Measurements from ENCODE around the gene KCNH6.

KCNH6 gene

DNA sequence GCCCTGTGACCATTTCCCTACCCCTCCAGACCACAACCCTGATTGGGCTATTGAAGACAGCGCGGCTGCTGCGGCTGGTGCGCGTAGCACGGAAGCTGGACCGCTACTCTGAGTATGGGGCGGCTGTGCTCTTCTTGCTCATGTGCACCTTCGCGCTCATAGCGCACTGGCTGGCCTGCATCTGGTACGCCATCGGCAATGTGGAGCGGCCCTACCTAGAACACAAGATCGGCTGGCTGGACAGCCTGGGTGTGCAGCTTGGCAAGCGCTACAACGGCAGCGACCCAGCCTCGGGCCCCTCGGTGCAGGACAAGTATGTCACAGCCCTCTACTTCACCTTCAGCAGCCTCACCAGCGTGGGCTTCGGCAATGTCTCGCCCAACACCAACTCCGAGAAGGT, 12.5 kb downstream of the KCNH6 start:
- H3K79me2 ChIP-seq, result no peaks in the 10 kb centered on the region
- H3K36me3 ChIP-seq (ENCODE audit: control insufficient read depth, insufficient read depth, low read length), result no peaks in the 10 kb centered on the region
- peaks cover 6% of the 10 kb centered on the region for H3K4me1 ChIP-seq
- TF ChIP-seq, protein P1, sequence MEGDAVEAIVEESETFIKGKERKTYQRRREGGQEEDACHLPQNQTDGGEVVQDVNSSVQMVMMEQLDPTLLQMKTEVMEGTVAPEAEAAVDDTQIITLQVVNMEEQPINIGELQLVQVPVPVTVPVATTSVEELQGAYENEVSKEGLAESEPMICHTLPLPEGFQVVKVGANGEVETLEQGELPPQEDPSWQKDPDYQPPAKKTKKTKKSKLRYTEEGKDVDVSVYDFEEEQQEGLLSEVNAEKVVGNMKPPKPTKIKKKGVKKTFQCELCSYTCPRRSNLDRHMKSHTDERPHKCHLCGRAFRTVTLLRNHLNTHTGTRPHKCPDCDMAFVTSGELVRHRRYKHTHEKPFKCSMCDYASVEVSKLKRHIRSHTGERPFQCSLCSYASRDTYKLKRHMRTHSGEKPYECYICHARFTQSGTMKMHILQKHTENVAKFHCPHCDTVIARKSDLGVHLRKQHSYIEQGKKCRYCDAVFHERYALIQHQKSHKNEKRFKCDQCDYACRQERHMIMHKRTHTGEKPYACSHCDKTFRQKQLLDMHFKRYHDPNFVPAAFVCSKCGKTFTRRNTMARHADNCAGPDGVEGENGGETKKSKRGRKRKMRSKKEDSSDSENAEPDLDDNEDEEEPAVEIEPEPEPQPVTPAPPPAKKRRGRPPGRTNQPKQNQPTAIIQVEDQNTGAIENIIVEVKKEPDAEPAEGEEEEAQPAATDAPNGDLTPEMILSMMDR (IDR thresholded peaks at IDR 0.05), result no peak
- no peaks in the 10 kb centered on the region for H3K27me3 ChIP-seq (ENCODE audit: control insufficient read depth, insufficient read depth, low read length)
- H3K9ac ChIP-seq, result no peak overlapping the region
- no peak overlapping the region for H2AFZ ChIP-seq
- H3K9me3 ChIP-seq (ENCODE audit: control insufficient read depth, low read length), result no peaks in the 10 kb centered on the region
- no peak overlapping the region for H3K4me3 ChIP-seq (ENCODE audit: low read depth, low read length)
- H3K27ac ChIP-seq, result no peak overlapping the region
- no peak overlapping the region for H3K4me2 ChIP-seq (ENCODE audit: low read length)

- Histone ChIP-seq H3K4me3 (ENCODE audit: low read depth, low read length) (no peak overlapping the region), H3K4me1 (peaks cover 6% of the 10 kb centered on the region), H3K9me3 (ENCODE audit: control insufficient read depth, low read length) (no peaks in the 10 kb centered on the region), H3K36me3 (ENCODE audit: control insufficient read depth, insufficient read depth, low read length) (no peaks in the 10 kb centered on the region), H3K27me3 (ENCODE audit: control insufficient read depth, insufficient read depth, low read length) (no peaks in the 10 kb centered on the region), H3K79me2 (no peaks in the 10 kb centered on the region), H3K9ac (no peak overlapping the region), H2AFZ (no peak overlapping the region), H3K27ac (no peak overlapping the region), H3K4me2 (ENCODE audit: low read length) (no peak overlapping the region)
- TF ChIP-seq, protein P1 (IDR thresholded peaks at IDR 0.05), result no peak
Measured at GRCh38 chr17:63537001-63537400, 13.8 kb downstream of the KCNH6 start.

GRCh38 chr17:63537991-63538692, 15.0 kb downstream of the KCNH6 start:
- Histone ChIP-seq H3K4me3 (ENCODE audit: low read depth, low read length) (no peak overlapping the region), H3K27ac (no peak overlapping the region), H3K4me2 (ENCODE audit: low read length) (no peak overlapping the region), H3K9me3 (ENCODE audit: control insufficient read depth, low read length) (no peaks in the 10 kb centered on the region), H2AFZ (peak overlapping the region; percentile 75), H3K9ac (no peak overlapping the region), H3K27me3 (ENCODE audit: control insufficient read depth, insufficient read depth, low read length) (no peaks in the 10 kb centered on the region), H3K79me2 (no peaks in the 10 kb centered on the region), H3K36me3 (ENCODE audit: control insufficient read depth, insufficient read depth, low read length) (no peaks in the 10 kb centered on the region), H3K4me1 (peaks cover 6% of the 10 kb centered on the region)
- TF ChIP-seq, protein P1 (IDR thresholded peaks at IDR 0.05), result no peak

- H2AFZ ChIP-seq, result peak overlapping the region; percentile 75
- no peak overlapping the region for H3K27ac ChIP-seq
- H3K79me2 ChIP-seq, result no peaks in the 10 kb centered on the region
- H3K4me3 ChIP-seq (ENCODE audit: low read depth, low read length), result no peak overlapping the region
- H3K9me3 ChIP-seq (ENCODE audit: control insufficient read depth, low read length), result no peaks in the 10 kb centered on the region
- no peak overlapping the region for H3K9ac ChIP-seq
- H3K4me2 ChIP-seq (ENCODE audit: low read length), result no peak overlapping the region
- no peaks in the 10 kb centered on the region for H3K27me3 ChIP-seq (ENCODE audit: control insufficient read depth, insufficient read depth, low read length)
- H3K36me3 ChIP-seq (ENCODE audit: control insufficient read depth, insufficient read depth, low read length), result no peaks in the 10 kb centered on the region
- H3K4me1 ChIP-seq, result peaks cover 6% of the 10 kb centered on the region
- TF ChIP-seq, protein P1 (IDR thresholded peaks at IDR 0.05), result no peak
Measured at GRCh38 chr17:63538693-63539595, 15.8 kb downstream of the KCNH6 start.

Data from parathyroid adenoma (tissue), 2 donors.